ENCODE results near the gene ELOA. TPM values are rescaled to one million over a fixed set of nuclear protein-coding genes. Genes with fewer than 3 reads are reported as not detected.
A peak's percentile ranks its signal among the peaks of the same experiment; 100 is the strongest.

Gene ELOA
- total and polyA plus RNA-seq, 2 of the 13 experiments (the other 11 are each of a cell fraction or from before 2014, with no cell fraction given), result 14.2 to 28.5 TPM

DNA sequence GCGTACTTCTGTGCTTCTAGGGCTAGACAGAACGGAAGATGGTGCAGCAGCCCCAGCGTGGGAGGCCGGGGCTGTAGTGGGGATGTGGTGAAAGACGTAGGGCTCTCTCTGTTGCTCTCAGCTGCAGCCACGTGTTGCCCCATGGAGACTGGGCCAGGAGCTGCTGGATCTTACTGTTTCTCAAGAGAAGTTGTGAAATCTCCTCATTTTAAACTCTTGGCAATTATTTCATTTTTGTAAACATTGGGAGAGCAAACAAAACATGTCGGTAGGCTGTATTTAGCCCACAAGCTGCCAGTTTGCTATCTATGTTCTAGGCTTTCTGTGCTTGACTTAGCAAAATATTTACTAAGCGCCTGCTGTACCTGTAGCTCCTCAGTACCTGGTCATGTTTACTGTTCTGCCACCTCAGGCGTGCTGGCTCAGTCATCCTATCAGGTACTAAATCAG, 15.9 kb upstream of the ELOA start (continued):
- no peak for TF ChIP-seq CC2D1A (CRISPR knock-in tag; IDR thresholded peaks at IDR 0.05)
- no peak for TF ChIP-seq ZKSCAN1 (IDR thresholded peaks at IDR 0.05; ENCODE audit: low read length)
- TF ChIP-seq MTF2 (CRISPR knock-in tag; IDR thresholded peaks at IDR 0.05; ENCODE audit: borderline replicate concordance), result no peak
- TF ChIP-seq HINFP (CRISPR knock-in tag; IDR thresholded peaks at IDR 0.05; ENCODE audit: low read depth), result no peak
- no peak for TF ChIP-seq U2AF1 (optimal IDR thresholded peaks at IDR 0.05; ENCODE audit: low read depth, low read length)
- peak; percentile 47; the same call in 1 of the 2 replicates for TF ChIP-seq ZNF350 (CRISPR knock-in tag; IDR thresholded peaks at IDR 0.05; ENCODE audit: borderline replicate concordance, low read depth)
- TF ChIP-seq AGO1 (IDR thresholded peaks at IDR 0.05; ENCODE audit: low read depth, low read length, poor library complexity, severe bottlenecking), result no peak
- no peak for TF ChIP-seq ZNF563 (CRISPR knock-in tag; IDR thresholded peaks at IDR 0.05)
- TF ChIP-seq ZNF441 (CRISPR knock-in tag; IDR thresholded peaks at IDR 0.05; ENCODE audit: borderline replicate concordance), result no peak
- TF ChIP-seq CENPT (CRISPR knock-in tag; IDR thresholded peaks at IDR 0.05; ENCODE audit: low read depth), result no peak
- TF ChIP-seq FOXM1 (CRISPR knock-in tag; IDR thresholded peaks at IDR 0.05), result no peak
- TF ChIP-seq XBP1 (CRISPR knock-in tag; IDR thresholded peaks at IDR 0.05), result no peak
- no peak for TF ChIP-seq ZSCAN22 (CRISPR knock-in tag; IDR thresholded peaks at IDR 0.05)
- 0 out of 2 replicates have a peak, but pooled peaks have one; percentile 59 for TF ChIP-seq HOXA3 (CRISPR knock-in tag; IDR thresholded peaks at IDR 0.05)
- TF ChIP-seq SNRNP70 (IDR thresholded peaks at IDR 0.05; ENCODE audit: low read depth, low read length), result no peak
- TF ChIP-seq ZNF746 (CRISPR knock-in tag; IDR thresholded peaks at IDR 0.05), result 0 out of 2 replicates have a peak, but pooled peaks have one; percentile 18
- no peak for TF ChIP-seq ZNF768 (CRISPR knock-in tag; IDR thresholded peaks at IDR 0.05)
- 0 out of 2 replicates have a peak, but pooled peaks have one; percentile 55 for TF ChIP-seq MED1 (CRISPR knock-in tag; IDR thresholded peaks at IDR 0.05)
- TF ChIP-seq SCMH1 (CRISPR knock-in tag; IDR thresholded peaks at IDR 0.05; ENCODE audit: borderline replicate concordance), result no peak
- TF ChIP-seq, protein P1, sequence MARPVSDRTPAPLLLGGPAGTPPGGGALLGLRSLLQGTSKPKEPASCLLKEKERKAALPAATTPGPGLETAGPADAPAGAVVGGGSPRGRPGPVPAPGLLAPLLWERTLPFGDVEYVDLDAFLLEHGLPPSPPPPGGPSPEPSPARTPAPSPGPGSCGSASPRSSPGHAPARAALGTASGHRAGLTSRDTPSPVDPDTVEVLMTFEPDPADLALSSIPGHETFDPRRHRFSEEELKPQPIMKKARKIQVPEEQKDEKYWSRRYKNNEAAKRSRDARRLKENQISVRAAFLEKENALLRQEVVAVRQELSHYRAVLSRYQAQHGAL (CRISPR knock-in tag; IDR thresholded peaks at IDR 0.05; ENCODE audit: not compliant biosample characterization), result no peak
- peak; percentile 56; the same call in 1 of the 2 replicates for TF ChIP-seq YEATS4 (CRISPR knock-in tag; IDR thresholded peaks at IDR 0.05; ENCODE audit: borderline replicate concordance)
- no peak for TF ChIP-seq ZNF780A (CRISPR knock-in tag; IDR thresholded peaks at IDR 0.05)
- TF ChIP-seq DNMT1 (CRISPR knock-in tag; IDR thresholded peaks at IDR 0.05), result no peak
- TF ChIP-seq, protein P2, sequence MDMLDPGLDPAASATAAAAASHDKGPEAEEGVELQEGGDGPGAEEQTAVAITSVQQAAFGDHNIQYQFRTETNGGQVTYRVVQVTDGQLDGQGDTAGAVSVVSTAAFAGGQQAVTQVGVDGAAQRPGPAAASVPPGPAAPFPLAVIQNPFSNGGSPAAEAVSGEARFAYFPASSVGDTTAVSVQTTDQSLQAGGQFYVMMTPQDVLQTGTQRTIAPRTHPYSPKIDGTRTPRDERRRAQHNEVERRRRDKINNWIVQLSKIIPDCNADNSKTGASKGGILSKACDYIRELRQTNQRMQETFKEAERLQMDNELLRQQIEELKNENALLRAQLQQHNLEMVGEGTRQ (IDR thresholded peaks at IDR 0.05; ENCODE audit: low read depth, low read length), result 0 out of 2 replicates have a peak, but pooled peaks have one; percentile 35
- TF ChIP-seq, protein P2 (CRISPR knock-in tag; IDR thresholded peaks at IDR 0.05; ENCODE audit: borderline replicate concordance), result peak; percentile 52; the same call in 1 of the 2 replicates
- no peak for TF ChIP-seq NFE2 (CRISPR knock-in tag; IDR thresholded peaks at IDR 0.05)
- no peak for TF ChIP-seq MTA3 (CRISPR knock-in tag; IDR thresholded peaks at IDR 0.05)
- TF ChIP-seq ZNF335 (CRISPR knock-in tag; IDR thresholded peaks at IDR 0.05), result no peak
- 0 out of 2 replicates have a peak, but pooled peaks have one; percentile 39 for TF ChIP-seq BORCS8-MEF2B (CRISPR knock-in tag; IDR thresholded peaks at IDR 0.05)
